HG02642 (cell line): ENCODE data around the gene PDE8B.

Source experiments
- ATAC-seq: cut with Tn5 transposase; IDR thresholded peaks from one replicate; pipeline ENCODE4 v1.9.1; 2021; ENCODE audit warnings: mild to moderate bottlenecking; ENCODE audit not compliant: unreplicated experiment, poor library complexity

The PDE8B gene

GRCh38 chr5:77391240-77391765 is 180.8 kb downstream of the PDE8B start:
- no peak for ATAC-seq

- no peak for ATAC-seq
Measured at GRCh38 chr5:77394064-77394715, 183.7 kb downstream of the PDE8B start.

GRCh38 chr5:77396017-77396416 is 185.5 kb downstream of the PDE8B start:
- no peak for ATAC-seq

- ATAC-seq: no peak
Measured at GRCh38 chr5:77397686-77398292, 187.3 kb downstream of the PDE8B start.

- ATAC-seq: no peak
Measured at GRCh38 chr5:77398458-77398857, 188.0 kb downstream of the PDE8B start.

GRCh38 chr5:77398896-77399295 is 188.4 kb downstream of the PDE8B start:
- ATAC-seq: no peak

- no peak for ATAC-seq
Measured at GRCh38 chr5:77400645-77401044, 190.2 kb downstream of the PDE8B start.

GRCh38 chr5:77402796-77403195 is 192.3 kb downstream of the PDE8B start:
- no peak for ATAC-seq

GRCh38 chr5:77407152-77407551 is 196.7 kb downstream of the PDE8B start:
- ATAC-seq: no peak

GRCh38 chr5:77409870-77410621 is 199.6 kb downstream of the PDE8B start:
- no peak for ATAC-seq

- ATAC-seq: no peak
Measured at GRCh38 chr5:77413049-77413448, 202.6 kb downstream of the PDE8B start.

GRCh38 chr5:77418162-77418561 is 207.7 kb downstream of the PDE8B start:
- no peak for ATAC-seq

- no peak for ATAC-seq
Measured at GRCh38 chr5:77418601-77419581, 208.4 kb downstream of the PDE8B start.

GRCh38 chr5:77419644-77420582 is 209.4 kb downstream of the PDE8B start:
- no peak for ATAC-seq

- no peak for ATAC-seq
Measured at GRCh38 chr5:77420940-77421339, 210.5 kb downstream of the PDE8B start.

- ATAC-seq: no peak
Measured at GRCh38 chr5:77423022-77423750, 212.7 kb downstream of the PDE8B start.

- ATAC-seq: no peak
Measured at GRCh38 chr5:77424921-77425320, 214.4 kb downstream of the PDE8B start.

- no peak for ATAC-seq
Measured at GRCh38 chr5:77425420-77425819, 214.9 kb downstream of the PDE8B start.
